CD4-positive, alpha-beta T cell treated with Interleukin-4 for 1 hour (primary cell): ENCODE results near the gene ELFN1.
"Not testable (repeated sequence)": the region's sequence is repeated elsewhere in the genome, so short reads cannot be mapped to it uniquely, and the experiment has no call there.

Experiments used
- DNase-seq, 2 donors: peaks; one replicate each; pipeline ENCODE4 v3.0.0-alpha.2; 2020 to 2022

ELFN1 gene

GRCh38 chr7:1762238-1762945 is 92.3 kb downstream of the ELFN1 start:
- no peak for DNase-seq

- DNase-seq, result no peak
These were observed 93.0 kb downstream of the ELFN1 start for GRCh38 chr7:1763033-1763432.

GRCh38 chr7:1763911-1764310 is 93.8 kb downstream of the ELFN1 start:
- DNase-seq, result not testable (repeated sequence)

GRCh38 chr7:1765336-1765735 is 95.3 kb downstream of the ELFN1 start:
- DNase-seq, result no peak

GRCh38 chr7:1767524-1767923 is 97.4 kb downstream of the ELFN1 start:
- no peak for DNase-seq

GRCh38 chr7:1768832-1769231 is 98.8 kb downstream of the ELFN1 start:
- DNase-seq, result no peak

GRCh38 chr7:1769286-1770200 is 99.5 kb downstream of the ELFN1 start:
- no peak for DNase-seq

GRCh38 chr7:1770331-1770730 is 100.3 kb downstream of the ELFN1 start:
- no peak for DNase-seq

- no peak for DNase-seq
These were observed 105.3 kb downstream of the ELFN1 start for GRCh38 chr7:1775389-1775788.

- DNase-seq, result no peak
These were observed 107.0 kb downstream of the ELFN1 start for GRCh38 chr7:1777122-1777521.

GRCh38 chr7:1779445-1779844 is 109.4 kb downstream of the ELFN1 start:
- no peak for DNase-seq

- no peak for DNase-seq
These were observed 111.3 kb downstream of the ELFN1 start for GRCh38 chr7:1781369-1781768.

GRCh38 chr7:1785839-1786238 is 115.8 kb downstream of the ELFN1 start:
- no peak for DNase-seq

- DNase-seq, result no peak
These were observed 117.2 kb downstream of the ELFN1 start for GRCh38 chr7:1787241-1787640.

GRCh38 chr7:1787681-1788235 is 117.7 kb downstream of the ELFN1 start:
- no peak for DNase-seq

GRCh38 chr7:1794888-1795542 is 124.9 kb downstream of the ELFN1 start:
- DNase-seq, result no peak
